ENCODE results near the gene FAM193B.
"Not testable (repeated sequence)": the region's sequence is repeated elsewhere in the genome, so short reads cannot be mapped to it uniquely, and the experiment has no call there.

FAM193B gene

GRCh38 chr5:177576169-177576568, 21.8 kb upstream of the FAM193B start:
- DNase-seq (ENCODE audit: low spot score) = no peak

GRCh38 chr5:177575488-177575887, 21.1 kb upstream of the FAM193B start:
- DNase-seq (ENCODE audit: low spot score) = no peak

GRCh38 chr5:177569894-177570293, 15.5 kb upstream of the FAM193B start:
- DNase-seq (ENCODE audit: low spot score) = no peak

GRCh38 chr5:177568326-177568725, 14.0 kb upstream of the FAM193B start:
- no peak for DNase-seq (ENCODE audit: low spot score)

- no peak for DNase-seq (ENCODE audit: low spot score)
Observed at GRCh38 chr5:177565046-177565445, 10.7 kb upstream of the FAM193B start.

GRCh38 chr5:177559446-177559941, 5.1 kb upstream of the FAM193B start:
- DNase-seq (ENCODE audit: low spot score) = not testable (repeated sequence)

GRCh38 chr5:177557796-177558195, 3.4 kb upstream of the FAM193B start:
- DNase-seq (ENCODE audit: low spot score) = no peak

- no peak for DNase-seq (ENCODE audit: low spot score)
Observed at GRCh38 chr5:177557041-177557647, 2.8 kb upstream of the FAM193B start.

- DNase-seq (ENCODE audit: low spot score) = no peak
Observed at GRCh38 chr5:177555665-177556064, 1.3 kb upstream of the FAM193B start.

GRCh38 chr5:177555228-177555627, 865 bp upstream of the FAM193B start:
- DNase-seq (ENCODE audit: low spot score) = no peak

GRCh38 chr5:177553671-177554429, 513 bp downstream of the FAM193B start:
- DNase-seq (ENCODE audit: low spot score) = no peak

- no peak for DNase-seq (ENCODE audit: low spot score)
Observed at GRCh38 chr5:177552839-177553455, 1.4 kb downstream of the FAM193B start.

GRCh38 chr5:177550122-177550521, 4.2 kb downstream of the FAM193B start:
- DNase-seq (ENCODE audit: low spot score) = no peak

GRCh38 chr5:177548495-177548894, 5.9 kb downstream of the FAM193B start:
- DNase-seq (ENCODE audit: low spot score) = no peak

- no peak for DNase-seq (ENCODE audit: low spot score)
Observed at GRCh38 chr5:177547736-177548135, 6.6 kb downstream of the FAM193B start.

- peak; percentile 70 for DNase-seq (ENCODE audit: low spot score)
Observed at GRCh38 chr5:177546258-177546741, 8.1 kb downstream of the FAM193B start.

- no peak for DNase-seq (ENCODE audit: low spot score)
Observed at GRCh38 chr5:177545487-177546257, 8.7 kb downstream of the FAM193B start.

- no peak for DNase-seq (ENCODE audit: low spot score)
Observed at GRCh38 chr5:177542816-177543465, 11.4 kb downstream of the FAM193B start.

GRCh38 chr5:177540438-177540837, 13.9 kb downstream of the FAM193B start:
- DNase-seq (ENCODE audit: low spot score) = no peak

GRCh38 chr5:177539411-177539810, 15.0 kb downstream of the FAM193B start:
- DNase-seq (ENCODE audit: low spot score) = no peak

- no peak for DNase-seq (ENCODE audit: low spot score)
Observed at GRCh38 chr5:177538876-177539275, 15.5 kb downstream of the FAM193B start.

All from globus pallidus (tissue), 1 donor.